ENCODE results near the gene HPN.
A peak's percentile ranks its signal among the peaks of the same experiment; 100 is the strongest.

HPN gene

GRCh38 chr19:35039881-35040825, 1.4 kb upstream of the HPN start:
- 0 out of 2 replicates have a peak overlapping the region, but pooled peaks have one; percentile 15 for H2AFZ ChIP-seq (ENCODE audit: low read length)
- H3K79me2 ChIP-seq (ENCODE audit: low read length) = no peaks in the 10 kb centered on the region
- no peak overlapping the region for H3K27ac ChIP-seq (ENCODE audit: low read length)
- H4K20me1 ChIP-seq (ENCODE audit: insufficient read depth, low read length) = 0 out of 2 replicates have a peak, but pooled peaks cover 2% of the 10 kb centered on the region
- no peaks in the 10 kb centered on the region for H3K4me1 ChIP-seq (ENCODE audit: low read length)
- H3K9me3 ChIP-seq (replicated peaks; ENCODE audit: insufficient read depth, low read length) = no peaks in the 10 kb centered on the region
- H3K9me2 ChIP-seq (replicated peaks; ENCODE audit: insufficient read depth, low read length) = no peaks in the 10 kb centered on the region
- peaks cover 89% of the 10 kb centered on the region for H3K27me3 ChIP-seq (replicated peaks; ENCODE audit: insufficient read depth, low read length)
- H3K36me3 ChIP-seq (replicated peaks; ENCODE audit: insufficient read depth, low read length) = no peaks in the 10 kb centered on the region
- DNase-seq = no peak
- TF ChIP-seq CTCF (IDR thresholded peaks at IDR 0.05; ENCODE audit: low read length) (no peak), EZH2phosphoT487 (IDR thresholded peaks at IDR 0.05; ENCODE audit: low read length) (no peak), EZH2 (optimal IDR thresholded peaks at IDR 0.05; ENCODE audit: low read depth, low read length) (no peak)
- no peak overlapping the region for H3K4me3 ChIP-seq (ENCODE audit: low read length)
- H3K9ac ChIP-seq (ENCODE audit: low read length) = no peak overlapping the region
- peak overlapping the region; percentile 34; the same call in 1 of the 2 replicates for H3K4me2 ChIP-seq (ENCODE audit: low read depth, low read length)
- H3F3A ChIP-seq (ENCODE audit: insufficient read depth, low read length) = no peaks in the 10 kb centered on the region

DNA sequence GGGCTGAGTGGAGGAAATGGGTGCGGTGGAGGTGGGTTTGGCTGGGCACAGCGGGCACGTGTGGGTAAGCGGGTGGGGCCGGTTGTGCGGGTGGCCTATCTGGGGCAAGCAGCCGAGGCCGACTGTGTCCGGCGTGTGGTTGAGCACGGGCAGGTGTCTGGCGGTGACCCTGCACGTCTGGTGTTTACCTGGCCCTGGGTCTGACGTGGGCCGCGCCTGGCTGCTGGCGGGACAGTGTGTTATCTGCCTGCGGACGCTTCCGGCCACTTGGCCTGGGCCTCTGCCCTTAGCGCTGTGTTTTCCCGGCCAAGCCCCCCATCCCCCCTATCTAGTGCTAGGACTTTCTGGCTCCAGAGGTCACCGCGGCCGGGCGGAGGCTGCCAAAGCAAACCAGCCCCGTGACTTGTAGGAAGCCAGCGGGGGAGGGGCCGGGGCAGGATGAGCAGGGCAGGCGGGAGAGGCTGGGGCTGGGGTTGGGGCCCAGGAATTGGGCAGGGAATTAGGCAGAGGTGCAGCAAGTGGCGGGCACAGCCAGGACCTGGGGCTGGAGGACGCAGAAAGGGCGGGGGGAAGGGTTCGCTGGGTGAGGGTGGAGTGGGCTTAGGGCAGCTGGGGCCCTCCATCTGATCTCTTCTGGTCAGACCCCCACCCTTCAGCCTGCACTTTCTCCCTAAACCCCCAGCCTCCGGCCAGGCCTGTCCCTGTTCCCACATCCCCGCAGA, 534 bp upstream of the HPN start:
- no peak overlapping the region for H3K4me3 ChIP-seq (ENCODE audit: low read length)
- 0 out of 2 replicates have a peak, but pooled peaks cover 2% of the 10 kb centered on the region for H4K20me1 ChIP-seq (ENCODE audit: insufficient read depth, low read length)
- H3K79me2 ChIP-seq (ENCODE audit: low read length) = no peaks in the 10 kb centered on the region
- peaks cover 88% of the 10 kb centered on the region for H3K27me3 ChIP-seq (replicated peaks; ENCODE audit: insufficient read depth, low read length)
- no peak overlapping the region for H3K27ac ChIP-seq (ENCODE audit: low read length)
- H3K4me2 ChIP-seq (ENCODE audit: low read depth, low read length) = peak overlapping the region; percentile 34; the same call in 1 of the 2 replicates
- no peak for DNase-seq
- H3F3A ChIP-seq (ENCODE audit: insufficient read depth, low read length) = no peaks in the 10 kb centered on the region
- H2AFZ ChIP-seq (ENCODE audit: low read length) = no peak overlapping the region
- H3K4me1 ChIP-seq (ENCODE audit: low read length) = no peaks in the 10 kb centered on the region
- no peaks in the 10 kb centered on the region for H3K9me2 ChIP-seq (replicated peaks; ENCODE audit: insufficient read depth, low read length)
- no peak overlapping the region for H3K9ac ChIP-seq (ENCODE audit: low read length)
- no peaks in the 10 kb centered on the region for H3K36me3 ChIP-seq (replicated peaks; ENCODE audit: insufficient read depth, low read length)
- H3K9me3 ChIP-seq (replicated peaks; ENCODE audit: insufficient read depth, low read length) = no peaks in the 10 kb centered on the region
- TF ChIP-seq EZH2 (optimal IDR thresholded peaks at IDR 0.05; ENCODE audit: low read depth, low read length) (no peak), EZH2phosphoT487 (IDR thresholded peaks at IDR 0.05; ENCODE audit: low read length) (no peak), CTCF (IDR thresholded peaks at IDR 0.05; ENCODE audit: low read length) (no peak)

DNA sequence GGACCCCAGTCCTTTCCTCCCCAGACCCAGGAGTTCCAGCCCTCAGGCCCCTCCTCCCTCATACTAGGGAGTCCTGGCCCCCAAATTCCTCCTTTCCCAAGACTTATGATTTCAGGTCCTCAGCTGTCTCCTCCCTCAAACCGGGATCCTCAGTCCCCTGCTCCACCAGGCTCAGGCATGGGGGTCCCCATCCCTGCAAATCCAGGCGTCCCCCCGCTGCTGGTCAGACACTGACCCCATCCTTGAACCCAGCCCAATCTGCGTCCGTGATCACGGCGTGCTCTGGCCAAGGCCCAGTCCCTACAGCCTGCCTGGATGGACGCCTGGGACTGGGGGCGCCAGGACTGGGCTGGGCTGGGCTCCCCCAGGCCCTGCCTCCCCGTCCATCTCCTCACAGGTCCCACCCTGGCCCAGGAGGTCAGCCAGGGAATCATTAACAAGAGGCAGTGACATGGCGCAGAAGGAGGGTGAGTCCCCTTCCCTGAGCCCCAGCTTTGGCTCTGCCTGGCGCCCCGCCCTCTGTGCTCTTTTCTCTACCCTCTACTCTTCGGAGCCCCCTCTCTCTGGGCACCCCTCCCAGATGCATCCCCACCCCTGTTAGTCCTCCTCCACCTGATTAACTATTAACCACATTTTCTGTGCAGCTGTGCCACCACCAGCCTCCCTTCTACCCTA, 672 bp downstream of the HPN start:
- Histone ChIP-seq H3K36me3 (replicated peaks; ENCODE audit: insufficient read depth, low read length) (no peaks in the 10 kb centered on the region), H3K4me3 (ENCODE audit: low read length) (no peak overlapping the region), H2AFZ (ENCODE audit: low read length) (no peak overlapping the region), H3K79me2 (ENCODE audit: low read length) (no peaks in the 10 kb centered on the region), H3K9me2 (replicated peaks; ENCODE audit: insufficient read depth, low read length) (no peaks in the 10 kb centered on the region), H3K9ac (ENCODE audit: low read length) (no peak overlapping the region), H3F3A (ENCODE audit: insufficient read depth, low read length) (no peaks in the 10 kb centered on the region), H4K20me1 (ENCODE audit: insufficient read depth, low read length) (0 out of 2 replicates have a peak, but pooled peaks cover 2% of the 10 kb centered on the region), H3K27ac (ENCODE audit: low read length) (no peak overlapping the region), H3K4me1 (ENCODE audit: low read length) (no peaks in the 10 kb centered on the region), H3K27me3 (replicated peaks; ENCODE audit: insufficient read depth, low read length) (peaks cover 80% of the 10 kb centered on the region), H3K9me3 (replicated peaks; ENCODE audit: insufficient read depth, low read length) (no peaks in the 10 kb centered on the region), H3K4me2 (ENCODE audit: low read depth, low read length) (no peak overlapping the region)
- DNase-seq = no peak
- no peak for TF ChIP-seq EZH2phosphoT487 (IDR thresholded peaks at IDR 0.05; ENCODE audit: low read length)
- no peak for TF ChIP-seq CTCF (IDR thresholded peaks at IDR 0.05; ENCODE audit: low read length)
- no peak for TF ChIP-seq EZH2 (optimal IDR thresholded peaks at IDR 0.05; ENCODE audit: low read depth, low read length)

All from MM.1S (cell line).